WERI-Rb-1 (cell line): Measurements from ENCODE around the gene LYSMD4.
"Not testable (repeated sequence)": the region's sequence is repeated elsewhere in the genome, so short reads cannot be mapped to it uniquely, and the experiment has no call there.

Experiments
- DNase-seq: peaks from one replicate; pipeline ENCODE4 v3.0.0-alpha.2; 2020
- H3K27ac ChIP-seq: fragments of 250-450 bp; sonication (Bioruptor Pico); 2 replicates; pipeline ENCODE4 v1.5.1; 2020; ENCODE audit warnings: mild to moderate bottlenecking, moderate library complexity
- H3K27me3 ChIP-seq: fragments of 250-450 bp; sonication (Bioruptor Pico); 2 replicates; pipeline ENCODE4 v1.5.1; 2021; ENCODE audit warnings: mild to moderate bottlenecking, low read depth, moderate library complexity; ENCODE audit not compliant: insufficient read depth, severe bottlenecking
- H3K36me3 ChIP-seq: fragments of 250-450 bp; sonication (Bioruptor Pico); 2 replicates; pipeline ENCODE4 v1.5.1; 2020; ENCODE audit warnings: mild to moderate bottlenecking, moderate library complexity
- H3K4me3 ChIP-seq: 2 replicates; pipeline ENCODE4 v1.5.1; 2011; ENCODE audit warnings: low read depth, mild to moderate bottlenecking, control low read depth, low read length
- H3K9me3 ChIP-seq: fragments of 250-450 bp; sonication (Bioruptor Pico); 2 replicates; pipeline ENCODE4 v1.5.1; 2021; ENCODE audit warnings: mild to moderate bottlenecking, moderate library complexity; ENCODE audit not compliant: severe bottlenecking
- CTCF ChIP-seq: IDR thresholded peaks from 2 replicates; pipeline ENCODE4 v1.5.1; 2011; ENCODE audit warnings: low read depth, mild to moderate bottlenecking, control low read depth, inconsistent platforms, low read length

The LYSMD4 gene

GRCh38 chr15:99755692-99756409, 22.6 kb upstream of the LYSMD4 start:
- DNase-seq = peak; percentile 39
- TF ChIP-seq CTCF = peak; percentile 74

GRCh38 chr15:99753066-99753465, 19.8 kb upstream of the LYSMD4 start:
- no peak for TF ChIP-seq CTCF
- no peaks in the 10 kb centered on the region for H3K9me3 ChIP-seq
- H3K36me3 ChIP-seq = no peaks in the 10 kb centered on the region
- no peak overlapping the region for H3K27ac ChIP-seq
- H3K27me3 ChIP-seq = no peaks in the 10 kb centered on the region
- DNase-seq = peak; percentile 16
- no peak overlapping the region for H3K4me3 ChIP-seq

More at GRCh38 chr15:99755692-99756409, 22.6 kb upstream of the LYSMD4 start:
- H3K9me3 ChIP-seq = no peaks in the 10 kb centered on the region
- no peak overlapping the region for H3K27ac ChIP-seq
- no peak overlapping the region for H3K4me3 ChIP-seq
- H3K27me3 ChIP-seq = no peaks in the 10 kb centered on the region
- H3K36me3 ChIP-seq = no peaks in the 10 kb centered on the region

GRCh38 chr15:99752556-99752955, 19.3 kb upstream of the LYSMD4 start:
- no peak overlapping the region for H3K4me3 ChIP-seq
- DNase-seq = no peak
- no peaks in the 10 kb centered on the region for H3K36me3 ChIP-seq
- no peak for TF ChIP-seq CTCF
- H3K9me3 ChIP-seq = no peaks in the 10 kb centered on the region
- no peak overlapping the region for H3K27ac ChIP-seq
- no peaks in the 10 kb centered on the region for H3K27me3 ChIP-seq

- not testable (repeated sequence) for H3K36me3 ChIP-seq, H3K27me3 ChIP-seq, H3K9me3 ChIP-seq, H3K27ac ChIP-seq, DNase-seq, H3K4me3 ChIP-seq
Measured at GRCh38 chr15:99750326-99750725, 17.1 kb upstream of the LYSMD4 start.

GRCh38 chr15:99749386-99749785, 16.1 kb upstream of the LYSMD4 start:
- TF ChIP-seq CTCF = no peak
- no peak overlapping the region for H3K27ac ChIP-seq
- no peak for DNase-seq
- no peaks in the 10 kb centered on the region for H3K27me3 ChIP-seq
- no peaks in the 10 kb centered on the region for H3K36me3 ChIP-seq
- H3K9me3 ChIP-seq = no peaks in the 10 kb centered on the region
- no peak overlapping the region for H3K4me3 ChIP-seq

- no peaks in the 10 kb centered on the region for H3K9me3 ChIP-seq
- H3K27ac ChIP-seq = no peak overlapping the region
- H3K27me3 ChIP-seq = no peaks in the 10 kb centered on the region
- no peak for DNase-seq
- no peak for TF ChIP-seq CTCF
- no peaks in the 10 kb centered on the region for H3K36me3 ChIP-seq
- no peak overlapping the region for H3K4me3 ChIP-seq
Measured at GRCh38 chr15:99745370-99746086, 12.3 kb upstream of the LYSMD4 start.
